Mesenchymal stem cell (in vitro differentiated cells and primary cell): ENCODE measurements around the gene GRID2.
"Not testable (repeated sequence)": the region's sequence is repeated elsewhere in the genome, so short reads cannot be mapped to it uniquely, and the experiment has no call there.

Experiments used
- DNase-seq: peaks from one replicate; pipeline ENCODE4 v3.0.0-alpha.2; 2013
- H2AFZ ChIP-seq: one replicate; pipeline ENCODE4 v1.6.1; 2013; ENCODE audit warnings: low read depth, mild to moderate bottlenecking, control low read depth, inconsistent platforms, low read length, moderate library complexity
- H2AK5ac ChIP-seq: 2 replicates; pipeline ENCODE4 v1.6.1; 2013; ENCODE audit warnings: low read length, moderate library complexity, mild to moderate bottlenecking, inconsistent platforms; ENCODE audit not compliant: severe bottlenecking
- H2BK120ac ChIP-seq: one replicate; pipeline ENCODE4 v1.6.1; 2013; ENCODE audit warnings: low read depth, mild to moderate bottlenecking, inconsistent platforms, low read length, moderate library complexity
- H2BK12ac ChIP-seq, 2 experiments: one replicate each; pipeline ENCODE4 v1.6.1; 2013; ENCODE audit warnings: inconsistent platforms in 2 of 2, low read length in 2 of 2, mild to moderate bottlenecking in 2 of 2, moderate library complexity in 2 of 2, control low read depth in 1 of 2
- H2BK15ac ChIP-seq: one replicate; pipeline ENCODE4 v1.6.1; 2013; ENCODE audit warnings: mild to moderate bottlenecking, low read depth, inconsistent platforms; ENCODE audit not compliant: poor library complexity, severe bottlenecking
- H2BK5ac ChIP-seq: 2 replicates; pipeline ENCODE4 v1.6.1; 2013; ENCODE audit warnings: low read depth, mild to moderate bottlenecking, low read length, control low read depth, inconsistent platforms; ENCODE audit not compliant: poor library complexity, severe bottlenecking
- H3K14ac ChIP-seq, 2 experiments: one replicate each; pipeline ENCODE4 v1.6.1; 2013; ENCODE audit warnings: inconsistent platforms in 2 of 2, low read length in 2 of 2, control low read depth in 1 of 2, mild to moderate bottlenecking in 1 of 2, moderate library complexity in 1 of 2
- H3K18ac ChIP-seq, 2 experiments: one replicate each; pipeline ENCODE4 v1.6.1; 2013; ENCODE audit warnings: inconsistent platforms in 2 of 2, low read length in 2 of 2, control low read depth in 1 of 2, low read depth in 1 of 2, mild to moderate bottlenecking in 1 of 2
- H3K23ac ChIP-seq, 2 experiments: one replicate each; pipeline ENCODE4 v1.6.1; 2013; ENCODE audit warnings: inconsistent platforms in 2 of 2, low read length in 2 of 2, mild to moderate bottlenecking in 2 of 2, moderate library complexity in 2 of 2, control low read depth in 1 of 2
- H3K27ac ChIP-seq: 2 replicates; pipeline ENCODE4 v1.5.1; 2013; ENCODE audit warnings: mild to moderate bottlenecking, moderate library complexity, low read length, control low read depth, inconsistent platforms; ENCODE audit not compliant: poor library complexity, severe bottlenecking
- H3K27me3 ChIP-seq, 2 experiments: 2 replicates each; pipeline versions ENCODE4 v1.6.1 to v1.7.0; 2013; ENCODE audit warnings: low read length in 2 of 2, mild to moderate bottlenecking in 2 of 2, moderate library complexity in 2 of 2, control low read depth in 1 of 2, inconsistent platforms in 1 of 2; ENCODE audit not compliant: control insufficient read depth in 1 of 2, insufficient read depth in 1 of 2
- H3K36me3 ChIP-seq, 2 experiments: 2 replicates each; pipeline versions ENCODE4 v1.6.1 to v1.7.0; 2013; ENCODE audit warnings: low read length in 2 of 2, control low read depth in 1 of 2, inconsistent platforms in 1 of 2, low read depth in 1 of 2, mild to moderate bottlenecking in 1 of 2; ENCODE audit not compliant: insufficient read depth in 2 of 2, control insufficient read depth in 1 of 2
- H3K4ac ChIP-seq, 2 experiments: one replicate each; pipeline ENCODE4 v1.6.1; 2013; ENCODE audit warnings: inconsistent platforms in 2 of 2, low read length in 2 of 2, mild to moderate bottlenecking in 2 of 2, moderate library complexity in 2 of 2, control low read depth in 1 of 2, low read depth in 1 of 2
- H3K4me1 ChIP-seq: 2 replicates; pipeline ENCODE4 v1.6.1; 2013; ENCODE audit warnings: low read depth, low read length, control low read depth; ENCODE audit not compliant: control insufficient read depth, insufficient read depth
- H3K4me2 ChIP-seq: 2 replicates; pipeline ENCODE4 v1.6.1; 2013; ENCODE audit warnings: low read length, mild to moderate bottlenecking, inconsistent platforms; ENCODE audit not compliant: poor library complexity, severe bottlenecking
- H3K4me3 ChIP-seq, 2 experiments: 2 replicates each; pipeline versions ENCODE4 v1.5.1 to v1.7.0; 2013; ENCODE audit warnings: low read length in 2 of 2, mild to moderate bottlenecking in 2 of 2, control low read depth in 1 of 2, low read depth in 1 of 2; ENCODE audit not compliant: insufficient read depth in 1 of 2
- H3K79me1 ChIP-seq: replicated peaks from 2 replicates; pipeline ENCODE4 v1.6.1; 2013; ENCODE audit warnings: mild to moderate bottlenecking, control low read depth, low read length, inconsistent platforms; ENCODE audit not compliant: poor library complexity, severe bottlenecking
- H3K9ac ChIP-seq: 2 replicates; pipeline ENCODE4 v1.7.0; 2013; ENCODE audit warnings: mild to moderate bottlenecking, low read length, moderate library complexity
- H3K9me3 ChIP-seq: 2 replicates; pipeline ENCODE4 v1.7.0; 2013; ENCODE audit warnings: mild to moderate bottlenecking, low read length; ENCODE audit not compliant: control insufficient read depth
- H4K8ac ChIP-seq: one replicate; pipeline ENCODE4 v1.6.1; 2013; ENCODE audit warnings: inconsistent platforms, mild to moderate bottlenecking, low read length, moderate library complexity
- H4K91ac ChIP-seq: one replicate; pipeline ENCODE4 v1.6.1; 2013; ENCODE audit warnings: mild to moderate bottlenecking, low read length, inconsistent platforms
- WGBS: methylation state at CpG from one replicate; pipeline ENCODE4 v1.1.7; 2013; ENCODE audit warnings: mixed read lengths; 5-methylcytosine and 5-hydroxymethylcytosine counted together

Gene GRID2

GRCh38 chr4:92277057-92277881 is 26.5 kb upstream of the GRID2 start:
- not testable (repeated sequence) for H3K9me3 ChIP-seq, H2AK5ac ChIP-seq, H4K91ac ChIP-seq, H3K14ac ChIP-seq, H2BK12ac ChIP-seq, H2AFZ ChIP-seq, H2BK15ac ChIP-seq, H3K9ac ChIP-seq, H3K27ac ChIP-seq, H3K27me3 ChIP-seq, H3K4me1 ChIP-seq, H3K4ac ChIP-seq, H3K36me3 ChIP-seq, H3K18ac ChIP-seq, H3K4me3 ChIP-seq, H2BK120ac ChIP-seq, H3K4me2 ChIP-seq, H3K79me1 ChIP-seq, H2BK5ac ChIP-seq, DNase-seq, H3K23ac ChIP-seq, H4K8ac ChIP-seq
- WGBS: 51% methylated on average over 8 of the region's 8 CpGs

GRCh38 chr4:92279296-92279695 is 24.5 kb upstream of the GRID2 start:
- H3K27me3 ChIP-seq: no peaks in the 10 kb centered on the region
- no peaks in the 10 kb centered on the region for H3K9me3 ChIP-seq
- H2BK12ac ChIP-seq: no peak overlapping the region
- H2BK15ac ChIP-seq: no peak overlapping the region
- no peaks in the 10 kb centered on the region for H3K4me1 ChIP-seq
- no peak for DNase-seq
- no peak overlapping the region for H2AK5ac ChIP-seq
- H3K79me1 ChIP-seq: no peaks in the 10 kb centered on the region
- no peak overlapping the region for H3K4ac ChIP-seq
- no peak overlapping the region for H4K8ac ChIP-seq
- WGBS: no CpG with 5 or more reads among the region's 1 CpG
- H3K4me3 ChIP-seq: no peak overlapping the region
- no peak overlapping the region for H3K27ac ChIP-seq
- no peak overlapping the region for H3K18ac ChIP-seq
- no peak overlapping the region for H3K14ac ChIP-seq
- H3K9ac ChIP-seq: no peak overlapping the region
- H2BK5ac ChIP-seq: no peak overlapping the region
- no peak overlapping the region for H3K23ac ChIP-seq
- no peak overlapping the region for H2AFZ ChIP-seq
- no peak overlapping the region for H2BK120ac ChIP-seq
- H3K4me2 ChIP-seq: no peak overlapping the region
- H4K91ac ChIP-seq: no peak overlapping the region
- no peaks in the 10 kb centered on the region for H3K36me3 ChIP-seq

- Histone ChIP-seq H3K9ac (no peak overlapping the region), H4K8ac (no peak overlapping the region), H2BK120ac (no peak overlapping the region), H3K4me2 (no peak overlapping the region), H2AK5ac (no peak overlapping the region), H3K18ac (no peak overlapping the region), H3K79me1 (no peaks in the 10 kb centered on the region), H2BK5ac (no peak overlapping the region), H3K14ac (no peak overlapping the region), H3K23ac (no peak overlapping the region), H3K4me3 (no peak overlapping the region), H2AFZ (no peak overlapping the region), H4K91ac (no peak overlapping the region), H3K9me3 (no peaks in the 10 kb centered on the region), H3K36me3 (no peaks in the 10 kb centered on the region), H3K4me1 (peaks cover 6% of the 10 kb centered on the region), H3K27me3 (peaks cover 4 to 27% of the 10 kb centered on the region in 2 experiments), H2BK15ac (no peak overlapping the region), H3K4ac (no peak overlapping the region), H2BK12ac (no peak overlapping the region), H3K27ac (no peak overlapping the region)
- no peak for DNase-seq
These were observed 4.6 kb upstream of the GRID2 start for GRCh38 chr4:92299152-92299551.

GRCh38 chr4:92304121-92304520 is 355 bp downstream of the GRID2 start:
- Histone ChIP-seq H3K9me3 (no peaks in the 10 kb centered on the region), H3K23ac (no peak overlapping the region), H3K4me1 (peaks cover 17% of the 10 kb centered on the region), H2AFZ (no peak overlapping the region), H2BK5ac (no peak overlapping the region), H3K18ac (no peak overlapping the region), H3K14ac (no peak overlapping the region), H4K91ac (no peak overlapping the region), H3K4me2 (peak overlapping the region; percentile 91), H2BK120ac (no peak overlapping the region), H3K9ac (no peak overlapping the region), H4K8ac (no peak overlapping the region), H3K4me3 (peak overlapping the region; percentile 50 to 64), H3K4ac (no peak overlapping the region), H2AK5ac (no peak overlapping the region), H3K27ac (no peak overlapping the region), H2BK15ac (peak overlapping the region; percentile 69), H2BK12ac (no peak overlapping the region), H3K79me1 (no peaks in the 10 kb centered on the region), H3K36me3 (no peaks in the 10 kb centered on the region), H3K27me3 (peaks cover 4 to 68% of the 10 kb centered on the region in 2 experiments)
- under 1% methylated on average over 18 of the region's 22 CpGs for WGBS
- no peak for DNase-seq
